Rectal smooth muscle tissue (tissue), 1 donor: ENCODE measurements around the gene PIP4K2A.

Source experiments
- H3K27ac ChIP-seq: one replicate; pipeline ENCODE4 v1.7.0; 2013; ENCODE audit warnings: low read depth, low read length, inconsistent platforms
- H3K27me3 ChIP-seq: one replicate; pipeline ENCODE4 v1.7.0; 2013; ENCODE audit warnings: low read length; ENCODE audit not compliant: control insufficient read depth, insufficient read depth
- H3K36me3 ChIP-seq: one replicate; pipeline ENCODE4 v1.7.0; 2013; ENCODE audit warnings: low read length; ENCODE audit not compliant: control insufficient read depth, insufficient read depth
- H3K4me1 ChIP-seq: one replicate; pipeline ENCODE4 v1.7.0; 2013; ENCODE audit warnings: low read length; ENCODE audit not compliant: control insufficient read depth, insufficient read depth
- H3K4me3 ChIP-seq: one replicate; pipeline ENCODE4 v1.7.0; 2013; ENCODE audit warnings: low read length
- H3K9ac ChIP-seq: one replicate; pipeline ENCODE4 v1.7.0; 2013; ENCODE audit warnings: low read length

The PIP4K2A gene

DNA sequence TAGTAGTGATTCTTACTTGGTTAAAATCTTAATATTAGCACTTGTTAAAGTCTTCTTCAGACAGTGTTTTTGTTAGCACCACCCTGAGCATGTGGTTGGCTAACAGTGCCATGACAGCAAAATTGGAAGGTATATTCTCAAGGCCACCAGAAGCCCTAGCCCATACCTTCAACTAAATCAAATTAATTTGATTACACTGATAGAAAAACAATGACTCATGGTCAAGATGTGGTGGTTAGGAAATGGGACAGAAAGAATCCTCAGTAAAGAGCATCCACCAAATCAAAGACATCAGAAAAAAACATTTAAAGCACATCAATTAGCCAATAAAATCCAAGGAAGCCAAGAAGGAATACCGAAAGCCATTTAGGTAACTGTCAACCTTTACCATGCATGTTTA is 75.5 kb downstream of the PIP4K2A start:
- H3K4me1 ChIP-seq = no peaks in the 10 kb centered on the region
- no peak overlapping the region for H3K9ac ChIP-seq
- H3K27me3 ChIP-seq = no peaks in the 10 kb centered on the region
- H3K27ac ChIP-seq = no peak overlapping the region
- H3K36me3 ChIP-seq = no peaks in the 10 kb centered on the region
- no peak overlapping the region for H3K4me3 ChIP-seq

DNA sequence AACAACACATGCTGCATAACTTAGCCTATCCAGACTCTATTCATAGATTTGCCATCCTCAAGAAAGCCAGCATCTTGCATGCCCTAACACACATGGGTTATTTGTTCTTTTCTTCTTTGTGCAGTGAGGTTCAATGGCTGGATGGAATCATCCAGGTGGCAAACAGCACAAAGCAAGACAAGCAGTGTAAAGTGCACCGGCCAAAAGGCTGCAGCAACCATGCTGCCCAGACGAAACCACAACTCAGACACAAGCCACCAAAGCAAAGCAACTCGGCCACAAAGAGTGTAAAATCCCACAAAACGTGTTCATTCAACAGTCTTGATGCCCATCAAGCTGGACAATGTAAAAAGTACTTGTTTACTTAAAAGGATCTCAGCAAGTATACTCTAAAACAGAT is 76.9 kb downstream of the PIP4K2A start:
- no peak overlapping the region for H3K27ac ChIP-seq

DNA sequence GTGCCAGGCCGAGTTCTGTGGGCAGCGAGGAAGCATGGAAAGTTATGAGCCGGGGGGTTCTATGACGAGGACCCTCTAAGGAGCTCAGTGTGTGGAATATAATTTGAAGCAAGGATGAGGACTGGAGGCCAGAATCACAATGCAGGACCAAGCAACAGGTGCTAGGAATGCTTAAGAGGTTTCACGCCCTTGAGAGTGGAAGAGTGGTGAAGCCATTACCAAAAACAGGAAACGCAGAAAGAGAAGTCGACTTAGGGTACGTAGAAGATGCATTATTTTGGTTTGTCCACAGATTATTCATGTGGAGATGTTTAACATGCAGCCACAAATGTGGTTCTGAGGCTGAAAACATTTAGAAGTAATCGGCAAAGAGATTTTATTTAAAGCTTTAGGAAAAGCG is 78.7 kb downstream of the PIP4K2A start:
- H3K9ac ChIP-seq = no peak overlapping the region
- no peak overlapping the region for H3K27ac ChIP-seq
- no peak overlapping the region for H3K4me3 ChIP-seq
- no peaks in the 10 kb centered on the region for H3K4me1 ChIP-seq
- H3K27me3 ChIP-seq = no peaks in the 10 kb centered on the region
- no peaks in the 10 kb centered on the region for H3K36me3 ChIP-seq

More for the DNA sequence above, 76.9 kb downstream of the PIP4K2A start:
- Histone ChIP-seq H3K27me3 (no peaks in the 10 kb centered on the region), H3K4me3 (no peak overlapping the region), H3K4me1 (no peaks in the 10 kb centered on the region), H3K36me3 (no peaks in the 10 kb centered on the region), H3K9ac (no peak overlapping the region)

DNA sequence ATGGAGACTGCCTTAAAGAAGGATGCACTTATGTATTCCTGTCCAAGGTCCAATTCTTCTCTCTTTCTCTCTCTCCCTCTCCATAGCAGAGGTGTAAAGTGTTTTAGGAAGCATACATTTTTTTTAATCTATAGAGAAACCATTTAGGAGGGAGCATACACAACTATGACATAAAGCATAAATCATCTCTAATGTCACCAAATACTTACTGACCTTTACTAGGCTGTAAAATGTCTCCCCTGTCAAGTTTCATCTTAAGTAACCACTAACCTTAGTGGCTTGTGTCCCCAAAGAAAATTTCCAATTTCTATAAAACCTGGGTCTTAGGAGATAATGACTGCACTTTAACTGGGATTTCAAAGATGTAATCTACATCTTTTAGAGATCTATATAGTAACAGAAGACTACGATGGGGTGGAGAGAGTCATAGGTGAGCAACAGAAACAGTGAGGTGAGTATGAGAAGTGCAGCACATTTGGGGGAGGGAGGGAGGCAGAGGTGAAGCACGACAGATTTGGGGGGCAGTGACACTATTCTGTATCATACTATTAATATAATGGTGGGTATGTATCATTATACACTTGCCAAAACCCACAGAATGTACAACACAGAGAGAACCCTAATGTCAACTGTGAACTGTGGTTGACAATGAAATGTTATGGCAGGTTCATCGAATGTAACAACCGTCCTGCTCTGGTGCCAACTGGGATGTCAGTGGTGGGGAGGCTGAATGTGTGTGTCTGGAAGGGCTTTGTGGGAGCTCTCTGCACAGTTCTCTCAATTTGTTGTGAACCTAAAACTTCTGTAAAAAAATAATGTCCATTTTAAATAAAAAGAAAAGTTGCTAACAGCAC is 79.5 kb downstream of the PIP4K2A start:
- H3K36me3 ChIP-seq = no peaks in the 10 kb centered on the region
- no peak overlapping the region for H3K4me3 ChIP-seq
- no peak overlapping the region for H3K9ac ChIP-seq
- H3K27ac ChIP-seq = no peak overlapping the region
- H3K27me3 ChIP-seq = no peaks in the 10 kb centered on the region
- no peaks in the 10 kb centered on the region for H3K4me1 ChIP-seq

- H3K4me1 ChIP-seq = no peaks in the 10 kb centered on the region
- H3K27me3 ChIP-seq = no peaks in the 10 kb centered on the region
- H3K27ac ChIP-seq = no peak overlapping the region
- no peak overlapping the region for H3K4me3 ChIP-seq
- no peaks in the 10 kb centered on the region for H3K36me3 ChIP-seq
- H3K9ac ChIP-seq = no peak overlapping the region
Measured at GRCh38 chr10:22634093-22634492, 80.3 kb downstream of the PIP4K2A start.

- Histone ChIP-seq H3K4me1 (no peaks in the 10 kb centered on the region), H3K4me3 (no peak overlapping the region), H3K27ac (no peak overlapping the region), H3K36me3 (no peaks in the 10 kb centered on the region), H3K9ac (no peak overlapping the region), H3K27me3 (no peaks in the 10 kb centered on the region)
Measured at GRCh38 chr10:22633528-22633927, 80.8 kb downstream of the PIP4K2A start.

- H3K27ac ChIP-seq = no peak overlapping the region
- no peaks in the 10 kb centered on the region for H3K4me1 ChIP-seq
- H3K9ac ChIP-seq = no peak overlapping the region
- no peaks in the 10 kb centered on the region for H3K36me3 ChIP-seq
- no peak overlapping the region for H3K4me3 ChIP-seq
- no peaks in the 10 kb centered on the region for H3K27me3 ChIP-seq
Measured at GRCh38 chr10:22633106-22633505, 81.3 kb downstream of the PIP4K2A start.

- Histone ChIP-seq H3K4me3 (no peak overlapping the region), H3K9ac (no peak overlapping the region), H3K27me3 (no peaks in the 10 kb centered on the region), H3K4me1 (no peaks in the 10 kb centered on the region), H3K27ac (no peak overlapping the region), H3K36me3 (no peaks in the 10 kb centered on the region)
Measured at GRCh38 chr10:22631646-22632278, 82.6 kb downstream of the PIP4K2A start.

DNA sequence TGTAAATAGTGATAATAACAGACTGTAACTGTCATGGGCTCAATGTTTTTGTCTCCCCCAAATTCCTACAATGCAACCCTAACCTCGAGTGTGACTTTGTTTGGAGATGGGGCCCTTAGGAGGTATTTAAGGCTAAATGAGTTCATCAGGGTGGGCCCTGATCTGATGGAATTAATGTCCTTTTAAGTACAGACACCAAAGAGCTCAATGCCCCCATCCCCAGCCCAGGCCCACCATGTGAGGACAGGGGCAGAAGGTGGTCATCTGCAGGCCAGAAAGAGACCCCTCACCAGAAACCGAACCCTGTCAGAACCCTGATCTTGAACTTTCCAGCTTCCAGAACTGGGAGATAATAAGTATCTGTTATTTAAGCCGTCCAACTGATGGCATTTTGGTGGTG is 83.2 kb downstream of the PIP4K2A start:
- no peaks in the 10 kb centered on the region for H3K27me3 ChIP-seq
- H3K9ac ChIP-seq = no peak overlapping the region
- H3K27ac ChIP-seq = no peak overlapping the region
- H3K36me3 ChIP-seq = no peaks in the 10 kb centered on the region
- H3K4me3 ChIP-seq = no peak overlapping the region
- no peaks in the 10 kb centered on the region for H3K4me1 ChIP-seq

DNA sequence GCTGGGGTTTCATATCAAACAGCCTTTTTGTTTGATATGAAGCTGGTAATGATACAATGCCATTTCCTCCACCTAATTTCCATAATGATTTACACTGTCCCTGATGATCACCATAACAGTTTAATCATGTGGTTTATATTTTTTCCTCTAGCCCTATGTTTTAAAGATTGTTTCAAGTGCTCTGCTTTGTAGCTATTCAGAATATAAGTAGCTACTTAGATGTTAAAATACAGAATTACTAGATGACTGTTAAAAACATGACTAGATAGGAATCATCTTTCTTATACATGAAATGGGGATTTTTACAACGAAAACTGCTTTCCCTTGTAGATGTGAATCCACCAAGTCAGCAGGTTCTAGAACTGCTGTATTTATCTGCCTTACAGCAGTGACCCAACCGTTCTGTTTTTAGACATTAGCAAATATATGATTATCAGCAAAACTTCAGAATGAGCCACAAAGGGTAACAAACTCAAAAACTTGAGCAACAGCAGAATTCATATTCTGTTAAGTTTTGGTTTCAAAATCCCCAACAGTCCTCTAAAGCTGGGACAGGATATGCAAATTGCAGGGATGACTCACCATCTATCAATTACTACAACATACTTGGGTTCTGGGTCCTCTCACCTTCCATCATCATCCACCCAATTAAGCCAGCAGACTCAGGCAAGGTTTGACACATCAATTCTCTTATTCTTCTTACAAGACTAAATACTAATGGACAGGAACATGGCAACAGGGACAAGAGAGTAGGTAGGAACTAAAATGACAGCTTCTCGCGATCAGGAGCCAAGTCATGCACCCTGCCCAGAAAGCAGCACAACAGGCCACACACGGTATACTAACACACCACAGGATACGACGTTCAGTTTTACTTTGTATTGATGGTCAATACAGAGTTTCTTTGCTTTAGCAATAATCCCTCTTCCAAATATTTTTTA is 83.9 kb downstream of the PIP4K2A start:
- H3K9ac ChIP-seq = no peak overlapping the region

DNA sequence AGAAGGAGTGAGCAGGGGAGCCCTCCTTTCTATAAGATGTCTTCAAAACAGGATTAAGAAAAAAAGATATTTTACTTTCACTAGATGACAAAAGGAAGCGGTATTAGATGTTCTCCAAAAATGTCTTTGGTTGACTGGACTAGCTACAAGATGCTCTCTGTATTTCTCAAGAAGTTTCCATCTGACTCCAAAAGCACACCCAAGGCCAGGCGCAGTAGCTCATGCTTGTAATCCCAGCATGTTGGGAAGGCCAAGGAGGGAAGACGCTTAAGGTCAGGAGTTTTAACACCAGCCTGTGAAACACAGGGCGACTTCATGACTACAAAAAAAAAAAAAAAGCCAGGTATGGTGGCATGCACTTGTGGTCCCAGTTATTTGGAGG is 84.5 kb downstream of the PIP4K2A start:
- H3K27ac ChIP-seq = no peak overlapping the region
- no peaks in the 10 kb centered on the region for H3K36me3 ChIP-seq
- peaks cover 5% of the 10 kb centered on the region for H3K4me1 ChIP-seq
- no peaks in the 10 kb centered on the region for H3K27me3 ChIP-seq
- no peak overlapping the region for H3K4me3 ChIP-seq
- H3K9ac ChIP-seq = no peak overlapping the region

More for the DNA sequence above, 83.9 kb downstream of the PIP4K2A start:
- Histone ChIP-seq H3K27ac (no peak overlapping the region), H3K4me1 (peaks cover 3% of the 10 kb centered on the region), H3K36me3 (no peaks in the 10 kb centered on the region), H3K27me3 (no peaks in the 10 kb centered on the region), H3K4me3 (no peak overlapping the region)

GRCh38 chr10:22629126-22629525 is 85.3 kb downstream of the PIP4K2A start:
- Histone ChIP-seq H3K9ac (no peak overlapping the region), H3K4me3 (no peak overlapping the region), H3K4me1 (peaks cover 9% of the 10 kb centered on the region), H3K27ac (no peak overlapping the region), H3K27me3 (no peaks in the 10 kb centered on the region), H3K36me3 (no peaks in the 10 kb centered on the region)
